Prostate gland (tissue), 2 donors: Measurements from ENCODE around the gene EBF3. TPM values are rescaled to one million over a fixed set of nuclear protein-coding genes. Genes with fewer than 3 reads are reported as not detected.
A peak's percentile ranks its signal among the peaks of the same experiment; 100 is the strongest.

Experiments
- DNase-seq: peaks from one replicate; pipeline ENCODE4 v3.0.0-alpha.2; 2019; ENCODE audit warnings: low spot score
- H3K27ac ChIP-seq, 2 donors: fragments of 200-600 bp; sonication (generic); 2 replicates each; pipeline ENCODE4 v1.5.1; 2017 to 2019
- H3K27me3 ChIP-seq: fragments of 200-600 bp; sonication (generic); replicated peaks from 2 replicates; pipeline ENCODE4 v1.5.1; 2019; ENCODE audit not compliant: insufficient read depth
- H3K36me3 ChIP-seq, 2 donors: fragments of 200-600 bp; sonication (generic); 1 replicate in 1 of 2; 2 replicates in 1 of 2; pipeline versions ENCODE4 v1.5.1 to v1.8.1; 2017 to 2019
- H3K4me1 ChIP-seq: fragments of 200-600 bp; sonication (generic); replicated peaks from 2 replicates; pipeline ENCODE4 v1.5.1; 2019
- H3K4me3 ChIP-seq, 2 donors: fragments of 200-600 bp; sonication (generic); 2 replicates each; pipeline ENCODE4 v1.5.1; 2017 to 2019
- H3K9me3 ChIP-seq: fragments of 200-600 bp; sonication (generic); 2 replicates; pipeline ENCODE4 v1.5.1; 2017
- POLR2A ChIP-seq: fragments of 450-650 bp; IDR thresholded peaks from one replicate; pipeline ENCODE4 v1.6.1; 2016; ENCODE audit warnings: antibody characterized with exemption, mild to moderate bottlenecking
- POLR2AphosphoS5 ChIP-seq: sonication (generic); formaldehyde crosslinking; IDR thresholded peaks from one replicate; pipeline ENCODE4 v1.6.1; 2017; ENCODE audit warnings: antibody characterized with exemption
- WGBS: methylation state at CpG from one replicate; pipeline ENCODE4 v1.1.5; 2018; 5-methylcytosine and 5-hydroxymethylcytosine counted together
- intact Hi-C: fragments of 100-400 bp; cut with DNase I; formaldehyde crosslinking; loops from one replicate; pipeline ENCODE4 v1.14.2; 2022
- total RNA-seq, 2 donors: library from RNA; depleted of rRNA; stranded (reverse); fragments of >200 nt; gene quantifications; one replicate each; pipeline ENCODE4 v1.1.0, GENCODE V29; 2016
- TF ChIP-seq, protein P1 (sequence below), 4 experiments: fragments of 200-600 bp in 2 of 4; fragments of 450-650 bp in 2 of 4; sonication (generic) in 2 of 4; IDR thresholded peaks; 1 replicate in 3 of 4; 2 replicates in 1 of 4; pipeline ENCODE4 v1.5.1; 2016 to 2019; ENCODE audit warnings: antibody characterized with exemption in 4 of 4, mild to moderate bottlenecking in 2 of 4, moderate library complexity in 2 of 4

Gene EBF3
- total RNA-seq, 2 donors from 2014 or later: 1.5 to 7.8 TPM

DNA sequence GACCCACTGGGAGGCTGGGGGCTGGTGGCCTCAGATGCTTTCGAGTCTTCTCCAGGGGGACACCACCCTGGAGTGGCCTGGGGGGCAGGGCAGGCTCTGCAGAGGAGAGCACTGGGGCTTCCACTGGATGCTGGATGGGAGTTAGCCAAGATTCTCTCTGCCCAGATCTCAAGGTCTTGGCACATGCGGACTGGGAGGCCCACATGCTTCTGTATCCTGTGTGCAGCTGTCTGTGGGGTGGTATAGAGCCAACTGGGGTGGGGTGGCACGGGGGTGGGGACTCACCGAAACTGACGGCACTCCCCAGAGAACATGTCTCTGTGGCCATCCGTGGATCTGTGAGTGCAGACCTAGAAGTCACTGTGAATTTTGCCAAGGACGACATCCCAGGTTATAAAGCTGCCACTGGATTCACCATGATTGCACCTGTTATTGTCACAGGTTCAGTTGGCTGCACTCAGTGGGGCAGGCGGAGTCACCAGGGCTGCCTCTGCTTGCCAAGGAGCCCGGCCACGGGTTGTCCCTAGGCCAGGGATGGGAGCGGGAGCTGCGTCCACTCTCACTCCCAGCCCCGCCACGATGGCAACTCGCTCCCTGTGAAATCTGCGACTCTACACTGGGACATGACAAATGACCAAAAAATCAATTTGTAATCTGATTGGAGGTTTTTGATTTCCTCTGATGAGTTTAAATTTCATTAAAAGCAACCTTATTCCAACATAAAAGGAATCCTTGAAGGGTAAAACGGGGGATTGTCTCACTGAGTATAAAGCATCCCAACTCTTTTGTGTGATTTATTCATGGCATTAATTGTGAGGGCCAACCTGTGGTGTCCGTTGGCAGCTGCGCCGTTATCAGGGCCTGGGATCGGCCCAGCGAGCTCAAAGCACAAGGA, 131.3 kb downstream of the EBF3 start:
- Histone ChIP-seq H3K27me3 (no peaks in the 10 kb centered on the region), H3K4me1 (no peaks in the 10 kb centered on the region), H3K9me3 (no peaks in the 10 kb centered on the region), H3K27ac (no peak overlapping the region), H3K4me3 (no peak overlapping the region), H3K36me3 (no peaks in the 10 kb centered on the region)
- DNase-seq: no peak
- TF ChIP-seq POLR2AphosphoS5: no peak
- TF ChIP-seq, protein P1, sequence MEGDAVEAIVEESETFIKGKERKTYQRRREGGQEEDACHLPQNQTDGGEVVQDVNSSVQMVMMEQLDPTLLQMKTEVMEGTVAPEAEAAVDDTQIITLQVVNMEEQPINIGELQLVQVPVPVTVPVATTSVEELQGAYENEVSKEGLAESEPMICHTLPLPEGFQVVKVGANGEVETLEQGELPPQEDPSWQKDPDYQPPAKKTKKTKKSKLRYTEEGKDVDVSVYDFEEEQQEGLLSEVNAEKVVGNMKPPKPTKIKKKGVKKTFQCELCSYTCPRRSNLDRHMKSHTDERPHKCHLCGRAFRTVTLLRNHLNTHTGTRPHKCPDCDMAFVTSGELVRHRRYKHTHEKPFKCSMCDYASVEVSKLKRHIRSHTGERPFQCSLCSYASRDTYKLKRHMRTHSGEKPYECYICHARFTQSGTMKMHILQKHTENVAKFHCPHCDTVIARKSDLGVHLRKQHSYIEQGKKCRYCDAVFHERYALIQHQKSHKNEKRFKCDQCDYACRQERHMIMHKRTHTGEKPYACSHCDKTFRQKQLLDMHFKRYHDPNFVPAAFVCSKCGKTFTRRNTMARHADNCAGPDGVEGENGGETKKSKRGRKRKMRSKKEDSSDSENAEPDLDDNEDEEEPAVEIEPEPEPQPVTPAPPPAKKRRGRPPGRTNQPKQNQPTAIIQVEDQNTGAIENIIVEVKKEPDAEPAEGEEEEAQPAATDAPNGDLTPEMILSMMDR (IDR thresholded peaks at IDR 0.05): no peak
- no peak for TF ChIP-seq POLR2A
- intact Hi-C loops: no loop called here
- WGBS: 90% methylated on average over 22 of the region's 22 CpGs

DNA sequence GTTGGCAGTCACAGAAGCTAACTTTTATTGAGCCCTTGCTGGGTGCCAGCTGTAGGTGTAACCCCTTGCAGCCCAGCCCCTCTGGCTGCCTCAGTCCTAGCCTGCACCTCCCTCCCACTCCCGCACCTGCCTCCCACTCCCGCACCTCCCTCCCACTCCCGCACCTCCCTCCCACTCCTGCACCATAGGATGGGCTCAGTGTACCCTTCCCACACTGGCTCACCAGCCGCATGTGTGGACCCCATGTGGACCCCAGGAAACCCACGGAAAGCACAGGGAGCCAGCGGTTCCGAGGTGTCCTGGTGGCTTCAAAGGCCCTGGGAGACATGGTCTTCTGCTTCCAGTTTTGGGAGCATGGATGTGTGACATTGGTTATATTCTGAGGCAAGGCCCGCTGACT, 132.9 kb downstream of the EBF3 start:
- Histone ChIP-seq H3K9me3 (no peaks in the 10 kb centered on the region), H3K4me1 (no peaks in the 10 kb centered on the region), H3K27me3 (no peaks in the 10 kb centered on the region), H3K36me3 (no peaks in the 10 kb centered on the region), H3K4me3 (no peak overlapping the region), H3K27ac (no peak overlapping the region)
- TF ChIP-seq, protein P1 (IDR thresholded peaks at IDR 0.05): no peak
- TF ChIP-seq POLR2AphosphoS5 (no peak), POLR2A (no peak)
- WGBS: 97% methylated on average over 7 of the region's 8 CpGs
- intact Hi-C loops: no loop called here
- no peak for DNase-seq

DNA sequence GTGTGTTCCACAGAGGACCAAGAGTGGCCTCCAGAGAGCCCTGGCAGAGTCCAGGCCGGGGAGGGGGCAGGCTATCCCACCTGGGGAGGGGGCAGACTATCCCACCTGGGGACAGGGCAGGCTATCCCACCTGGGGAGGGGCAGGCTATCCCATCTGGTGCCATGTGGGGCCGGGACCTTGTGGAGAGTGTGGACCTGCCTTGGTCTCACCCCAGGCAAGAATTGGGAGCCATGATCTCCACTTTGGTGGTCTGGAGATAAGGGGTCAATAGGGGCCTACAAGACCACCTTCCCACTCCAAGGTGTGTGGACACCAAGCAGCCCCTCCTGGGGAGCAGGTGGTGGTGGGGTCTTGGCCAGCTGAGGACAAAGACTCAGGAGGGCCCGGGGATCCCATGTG, 138.2 kb downstream of the EBF3 start:
- H3K27me3 ChIP-seq: no peaks in the 10 kb centered on the region
- H3K27ac ChIP-seq: no peak overlapping the region
- no peak for DNase-seq
- intact Hi-C loops: no loop called here
- WGBS: 97% methylated on average over 3 of the region's 3 CpGs
- H3K4me1 ChIP-seq: no peaks in the 10 kb centered on the region
- TF ChIP-seq, protein P1 (IDR thresholded peaks at IDR 0.05): no peak
- TF ChIP-seq POLR2AphosphoS5: no peak
- no peak for TF ChIP-seq POLR2A
- H3K36me3 ChIP-seq: no peaks in the 10 kb centered on the region
- no peaks in the 10 kb centered on the region for H3K9me3 ChIP-seq
- H3K4me3 ChIP-seq: no peak overlapping the region

DNA sequence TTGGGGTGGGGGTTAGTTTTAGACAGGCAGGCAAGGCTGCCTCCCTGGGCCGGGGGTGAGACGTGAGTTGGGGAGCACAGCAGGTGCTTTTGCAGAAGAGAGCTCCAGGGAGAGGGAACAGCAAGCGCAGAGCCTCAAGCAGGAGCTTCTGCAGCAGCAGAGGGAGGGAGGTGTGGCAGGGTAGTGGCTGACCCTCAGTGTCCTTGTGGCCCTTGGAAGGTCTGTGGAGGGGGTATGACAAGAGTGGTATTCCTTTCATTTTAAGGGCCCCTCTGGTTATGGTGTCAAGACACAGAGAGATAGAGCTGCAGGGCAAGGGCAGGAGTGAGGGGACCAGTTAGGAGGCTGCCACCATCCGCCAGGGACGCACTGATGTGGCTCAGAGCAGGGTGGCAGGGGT, 138.9 kb downstream of the EBF3 start:
- DNase-seq: no peak
- TF ChIP-seq, protein P1 (IDR thresholded peaks at IDR 0.05): no peak
- no peak for TF ChIP-seq POLR2A
- H3K27ac ChIP-seq: no peak overlapping the region

DNA sequence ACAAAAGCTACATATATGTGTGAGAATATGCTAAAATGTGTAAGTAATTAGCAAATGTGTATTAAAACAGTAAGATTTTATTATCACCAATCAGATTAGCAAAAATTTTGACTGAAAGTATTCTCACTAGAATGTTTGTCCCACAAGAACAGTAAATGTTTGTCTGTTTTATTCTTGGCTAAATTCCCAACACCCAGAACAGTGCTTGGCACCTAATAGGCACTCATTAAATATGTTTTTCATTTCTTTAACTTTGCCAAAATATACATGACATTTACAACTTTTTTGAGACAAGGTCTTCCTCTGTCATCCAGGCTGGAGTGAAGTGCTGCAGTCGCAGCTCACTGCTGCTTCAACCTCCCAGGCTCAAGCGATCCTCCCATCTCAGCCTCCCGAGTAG, 143.6 kb downstream of the EBF3 start:
- intact Hi-C loops: no loop called here
- no peak for TF ChIP-seq POLR2A
- TF ChIP-seq POLR2AphosphoS5: peak; percentile 83
- TF ChIP-seq, protein P1 (IDR thresholded peaks at IDR 0.05): no peak
- WGBS: 80% methylated on average over 3 of the region's 3 CpGs

More for the DNA sequence above, 138.9 kb downstream of the EBF3 start:
- H3K9me3 ChIP-seq: no peaks in the 10 kb centered on the region
- 94% methylated on average over 5 of the region's 5 CpGs for WGBS
- H3K4me1 ChIP-seq: no peaks in the 10 kb centered on the region
- H3K36me3 ChIP-seq: no peaks in the 10 kb centered on the region
- intact Hi-C loops: no loop called here
- H3K27me3 ChIP-seq: no peaks in the 10 kb centered on the region
- no peak overlapping the region for H3K4me3 ChIP-seq

More for the DNA sequence above, 143.6 kb downstream of the EBF3 start:
- Histone ChIP-seq H3K27me3 (no peaks in the 10 kb centered on the region), H3K9me3 (no peaks in the 10 kb centered on the region), H3K4me1 (no peaks in the 10 kb centered on the region), H3K36me3 (no peaks in the 10 kb centered on the region), H3K4me3 (no peak overlapping the region), H3K27ac (no peak overlapping the region)
- DNase-seq: no peak
